ENCODE measurements around the gene SSBP1.

Gene SSBP1

GRCh38 chr7:141706239-141707064 is 31.7 kb upstream of the SSBP1 start:
- DNase-seq (ENCODE audit: low read depth, low spot score): no peak
- H3K4me3 ChIP-seq (ENCODE audit: low read length): no peak overlapping the region

GRCh38 chr7:141708351-141708750 is 29.8 kb upstream of the SSBP1 start, which contains the start of gene WEE2:
Gene WEE2 (plus strand): TSS chr7:141708353. CDS start chr7:141708759, 406 bp downstream.
- no peak for DNase-seq (ENCODE audit: low read depth, low spot score)
- H3K4me3 ChIP-seq (ENCODE audit: low read length): no peak within 1 kb of the TSS

GRCh38 chr7:141709318-141709717 is 28.8 kb upstream of the SSBP1 start:
- DNase-seq (ENCODE audit: low read depth, low spot score): no peak
- H3K4me3 ChIP-seq (ENCODE audit: low read length): no peak overlapping the region

- H3K4me3 ChIP-seq (ENCODE audit: low read length): no peak overlapping the region
- DNase-seq (ENCODE audit: low read depth, low spot score): no peak
Measured at GRCh38 chr7:141709749-141710148, 28.4 kb upstream of the SSBP1 start.

GRCh38 chr7:141710301-141710700 is 27.9 kb upstream of the SSBP1 start:
- no peak overlapping the region for H3K4me3 ChIP-seq (ENCODE audit: low read length)
- DNase-seq (ENCODE audit: low read depth, low spot score): no peak

GRCh38 chr7:141712603-141713255 is 25.4 kb upstream of the SSBP1 start:
- no peak overlapping the region for H3K4me3 ChIP-seq (ENCODE audit: low read length)
- no peak for DNase-seq (ENCODE audit: low read depth, low spot score)

GRCh38 chr7:141713890-141714289 is 24.3 kb upstream of the SSBP1 start:
- no peak overlapping the region for H3K4me3 ChIP-seq (ENCODE audit: low read length)
- DNase-seq (ENCODE audit: low read depth, low spot score): no peak

- no peak overlapping the region for H3K4me3 ChIP-seq (ENCODE audit: low read length)
- no peak for DNase-seq (ENCODE audit: low read depth, low spot score)
Measured at GRCh38 chr7:141714571-141714970, 23.6 kb upstream of the SSBP1 start.

- no peak overlapping the region for H3K4me3 ChIP-seq (ENCODE audit: low read length)
Measured at GRCh38 chr7:141715018-141715417, 23.1 kb upstream of the SSBP1 start.

GRCh38 chr7:141715794-141716689 is 22.1 kb upstream of the SSBP1 start:
- no peak overlapping the region for H3K4me3 ChIP-seq (ENCODE audit: low read length)
- DNase-seq (ENCODE audit: low read depth, low spot score): no peak

More at GRCh38 chr7:141715018-141715417, 23.1 kb upstream of the SSBP1 start:
- DNase-seq (ENCODE audit: low read depth, low spot score): no peak

GRCh38 chr7:141717450-141717849 is 20.7 kb upstream of the SSBP1 start:
- no peak overlapping the region for H3K4me3 ChIP-seq (ENCODE audit: low read length)
- DNase-seq (ENCODE audit: low read depth, low spot score): no peak

GRCh38 chr7:141722529-141722928 is 15.6 kb upstream of the SSBP1 start:
- DNase-seq (ENCODE audit: low read depth, low spot score): no peak
- H3K4me3 ChIP-seq (ENCODE audit: low read length): no peak overlapping the region

- DNase-seq (ENCODE audit: low read depth, low spot score): no peak
- no peak overlapping the region for H3K4me3 ChIP-seq (ENCODE audit: low read length)
Measured at GRCh38 chr7:141729020-141729419, 9.1 kb upstream of the SSBP1 start.

- H3K4me3 ChIP-seq (ENCODE audit: low read length): no peak overlapping the region
- no peak for DNase-seq (ENCODE audit: low read depth, low spot score)
Measured at GRCh38 chr7:141731476-141732149, 6.5 kb upstream of the SSBP1 start.

- H3K4me3 ChIP-seq (ENCODE audit: low read length): peak overlapping the region; percentile 78
- DNase-seq (ENCODE audit: low read depth, low spot score): no peak
Measured at GRCh38 chr7:141737118-141737835, 881 bp upstream of the SSBP1 start.

- H3K4me3 ChIP-seq (ENCODE audit: low read length): peak overlapping the region; percentile 78
- no peak for DNase-seq (ENCODE audit: low read depth, low spot score)
Measured at GRCh38 chr7:141738592-141739013, 445 bp downstream of the SSBP1 start.

- peak overlapping the region; percentile 78 for H3K4me3 ChIP-seq (ENCODE audit: low read length)
Measured at GRCh38 chr7:141739250-141739649, 1.1 kb downstream of the SSBP1 start.

GRCh38 chr7:141742229-141742628 is 4.1 kb downstream of the SSBP1 start:
- H3K4me3 ChIP-seq (ENCODE audit: low read length): no peak overlapping the region
- DNase-seq (ENCODE audit: low read depth, low spot score): no peak

More at GRCh38 chr7:141739250-141739649, 1.1 kb downstream of the SSBP1 start:
- no peak for DNase-seq (ENCODE audit: low read depth, low spot score)
